ENCODE measurements around the gene ARID1B.

- TF ChIP-seq CTCF (IDR thresholded peaks at IDR 0.05; ENCODE audit: low read length) (no peak), EZH2 (optimal IDR thresholded peaks at IDR 0.05; ENCODE audit: low read depth, low read length) (no peak)
Measured at GRCh38 chr6:156925718-156926607, 148.8 kb downstream of the ARID1B start.

Data from MM.1S (cell line).